ENCODE data around the gene NFIA.

DNA sequence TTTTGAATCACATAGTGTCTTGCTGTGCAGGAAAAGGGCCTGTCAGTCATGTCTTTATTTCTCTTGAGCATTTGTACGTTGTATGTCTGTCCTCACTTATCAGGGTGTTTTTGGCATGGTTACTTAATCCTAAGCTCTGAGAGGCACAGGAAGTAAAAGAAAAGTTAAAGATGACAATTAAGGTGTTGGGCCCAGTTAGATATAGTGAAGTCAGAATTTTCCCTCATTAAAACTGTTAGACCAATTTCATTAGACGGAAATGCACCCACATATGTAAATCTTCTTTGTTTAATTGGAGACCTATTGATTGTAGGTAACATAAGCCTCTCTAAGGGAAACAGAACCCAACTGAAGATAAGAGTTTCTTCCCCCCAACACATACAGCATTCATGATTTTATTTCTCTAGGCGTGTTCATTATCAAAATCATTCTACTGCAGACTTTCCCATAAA is 21.9 kb downstream of the NFIA start:
- TF ChIP-seq, protein P1, sequence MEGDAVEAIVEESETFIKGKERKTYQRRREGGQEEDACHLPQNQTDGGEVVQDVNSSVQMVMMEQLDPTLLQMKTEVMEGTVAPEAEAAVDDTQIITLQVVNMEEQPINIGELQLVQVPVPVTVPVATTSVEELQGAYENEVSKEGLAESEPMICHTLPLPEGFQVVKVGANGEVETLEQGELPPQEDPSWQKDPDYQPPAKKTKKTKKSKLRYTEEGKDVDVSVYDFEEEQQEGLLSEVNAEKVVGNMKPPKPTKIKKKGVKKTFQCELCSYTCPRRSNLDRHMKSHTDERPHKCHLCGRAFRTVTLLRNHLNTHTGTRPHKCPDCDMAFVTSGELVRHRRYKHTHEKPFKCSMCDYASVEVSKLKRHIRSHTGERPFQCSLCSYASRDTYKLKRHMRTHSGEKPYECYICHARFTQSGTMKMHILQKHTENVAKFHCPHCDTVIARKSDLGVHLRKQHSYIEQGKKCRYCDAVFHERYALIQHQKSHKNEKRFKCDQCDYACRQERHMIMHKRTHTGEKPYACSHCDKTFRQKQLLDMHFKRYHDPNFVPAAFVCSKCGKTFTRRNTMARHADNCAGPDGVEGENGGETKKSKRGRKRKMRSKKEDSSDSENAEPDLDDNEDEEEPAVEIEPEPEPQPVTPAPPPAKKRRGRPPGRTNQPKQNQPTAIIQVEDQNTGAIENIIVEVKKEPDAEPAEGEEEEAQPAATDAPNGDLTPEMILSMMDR (IDR thresholded peaks at IDR 0.05), result no peak
- no peak for TF ChIP-seq EP300 (IDR thresholded peaks at IDR 0.05)

Measured in esophagus muscularis mucosa (tissue), 3 donors.